Esophagus muscularis mucosa (tissue), 4 donors: Measurements from ENCODE around the gene CGB8.

Experiments used
- CTCF ChIP-seq, 3 experiments: fragments of 200-600 bp in 2 of 3; fragments of 450-650 bp in 1 of 3; sonication (generic) in 2 of 3; IDR thresholded peaks; one replicate each; pipeline ENCODE4 v1.5.1; 2017 to 2019; ENCODE audit warnings: antibody characterized with exemption in 3 of 3, mild to moderate bottlenecking in 2 of 3, moderate library complexity in 1 of 3
- EP300 ChIP-seq: sonication (generic); formaldehyde crosslinking; IDR thresholded peaks from one replicate; pipeline ENCODE4 v1.6.1; 2017; ENCODE audit warnings: antibody characterized with exemption
- POLR2A ChIP-seq: fragments of 450-650 bp; IDR thresholded peaks from one replicate; pipeline ENCODE4 v1.6.1; 2017; ENCODE audit warnings: antibody characterized with exemption, moderate library complexity, mild to moderate bottlenecking, low read depth
- POLR2AphosphoS5 ChIP-seq, 2 donors: sonication (generic); formaldehyde crosslinking; IDR thresholded peaks; one replicate each; pipeline ENCODE4 v1.6.1; 2017; ENCODE audit warnings: antibody characterized with exemption in 2 of 2

GRCh38 chr19:49071860-49072547 is 23.1 kb upstream of the CGB8 start:
- TF ChIP-seq POLR2AphosphoS5 (IDR thresholded peaks at IDR 0.05) (no peak), CTCF (IDR thresholded peaks at IDR 0.05) (no peak), POLR2A (no peak), EP300 (no peak)
